Effector CD4-positive, alpha-beta T cell (primary cell): ENCODE data around the gene TRIM3.

Experiments
- DNase-seq: peaks from one replicate; pipeline ENCODE4 v3.0.0-alpha.2; 2020

Gene TRIM3

DNA sequence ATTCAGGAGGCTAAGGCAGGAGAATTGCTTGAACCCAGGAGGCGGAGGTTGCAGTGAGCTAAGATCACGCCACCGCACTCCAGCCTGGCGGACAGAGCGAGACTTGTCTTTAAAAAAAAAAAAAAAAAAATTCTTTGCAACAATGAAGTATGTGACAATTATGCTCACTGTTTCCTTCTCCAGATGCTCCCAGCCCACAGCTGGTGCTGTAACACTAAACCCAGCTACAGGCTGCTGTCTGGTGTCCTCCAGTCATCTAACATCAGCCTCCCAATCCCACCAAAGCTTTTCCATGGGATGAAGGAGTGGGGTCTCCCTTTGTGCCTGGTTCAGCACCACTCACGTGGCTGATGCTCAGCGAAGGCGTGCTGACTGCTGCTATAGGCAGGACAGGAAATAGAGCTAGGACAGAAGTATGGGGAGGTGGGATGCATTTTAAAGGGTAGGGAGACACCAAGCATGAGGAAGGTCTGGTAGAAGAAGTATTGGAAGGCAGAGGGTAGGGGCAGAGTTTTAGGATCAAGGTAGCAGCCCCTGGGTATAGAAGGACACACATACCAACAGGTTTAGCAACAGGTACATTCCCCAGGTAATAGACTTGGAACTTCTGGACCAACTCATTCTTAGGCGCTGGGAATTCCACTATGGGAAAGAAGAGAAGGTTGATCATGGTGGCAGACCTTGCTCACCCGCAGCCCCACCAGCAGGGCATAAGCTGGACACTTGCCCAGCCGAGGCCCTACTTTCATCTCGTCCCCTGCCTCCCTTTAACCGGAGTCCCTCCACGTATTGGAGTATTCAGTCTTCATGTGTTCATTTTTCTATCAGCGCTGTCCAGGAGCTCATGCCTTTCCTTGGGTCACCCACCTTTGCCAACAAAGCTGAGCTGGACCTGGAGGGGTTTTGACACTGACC is 73.1 kb downstream of the TRIM3 start:
- DNase-seq, result no peak
